ENCODE measurements around the gene CEP350.
A peak's percentile ranks its signal among the peaks of the same experiment; 100 is the strongest.

The CEP350 gene

GRCh38 chr1:180041582-180041981 lies 87.0 kb downstream of the CEP350 start:
- TF ChIP-seq CTCF (IDR thresholded peaks at IDR 0.05), result no peak

GRCh38 chr1:180042988-180043622 lies 88.5 kb downstream of the CEP350 start:
- no peaks in the 10 kb centered on the region for H3K4me1 ChIP-seq (ENCODE audit: control insufficient read depth in 1 of 2, insufficient read depth in 1 of 2, low read depth in 1 of 2, low read length in 1 of 2)
- peaks cover 68% of the 10 kb centered on the region for H3K36me3 ChIP-seq
- H3K4me3 ChIP-seq (ENCODE audit: low read depth in 1 of 2, low read length in 1 of 2), result no peak overlapping the region
- no peaks in the 10 kb centered on the region for H3K9me3 ChIP-seq
- no peaks in the 10 kb centered on the region for H3K27me3 ChIP-seq
- TF ChIP-seq CTCF (IDR thresholded peaks at IDR 0.05), result no peak
- no peak overlapping the region for H3K27ac ChIP-seq

More at GRCh38 chr1:180041582-180041981, 87.0 kb downstream of the CEP350 start:
- H3K9me3 ChIP-seq, result no peaks in the 10 kb centered on the region
- peak overlapping the region; percentile 26 for H3K27ac ChIP-seq
- H3K36me3 ChIP-seq, result peaks cover 70% of the 10 kb centered on the region
- H3K4me1 ChIP-seq (ENCODE audit: control insufficient read depth in 1 of 2, insufficient read depth in 1 of 2, low read depth in 1 of 2, low read length in 1 of 2), result no peaks in the 10 kb centered on the region
- H3K4me3 ChIP-seq (ENCODE audit: low read depth in 1 of 2, low read length in 1 of 2), result no peak overlapping the region
- no peaks in the 10 kb centered on the region for H3K27me3 ChIP-seq

GRCh38 chr1:180043785-180044184 lies 89.2 kb downstream of the CEP350 start:
- no peak overlapping the region for H3K4me3 ChIP-seq (ENCODE audit: low read depth in 1 of 2, low read length in 1 of 2)
- no peaks in the 10 kb centered on the region for H3K27me3 ChIP-seq
- H3K9me3 ChIP-seq, result no peaks in the 10 kb centered on the region
- H3K36me3 ChIP-seq, result peaks cover 72% of the 10 kb centered on the region
- no peak overlapping the region for H3K27ac ChIP-seq
- TF ChIP-seq CTCF (IDR thresholded peaks at IDR 0.05), result no peak
- H3K4me1 ChIP-seq (ENCODE audit: control insufficient read depth in 1 of 2, insufficient read depth in 1 of 2, low read depth in 1 of 2, low read length in 1 of 2), result no peaks in the 10 kb centered on the region

- TF ChIP-seq CTCF (IDR thresholded peaks at IDR 0.05), result no peak
- H3K36me3 ChIP-seq, result peaks cover 89% of the 10 kb centered on the region
- H3K27me3 ChIP-seq, result no peaks in the 10 kb centered on the region
- no peak overlapping the region for H3K4me3 ChIP-seq (ENCODE audit: low read depth in 1 of 2, low read length in 1 of 2)
- no peaks in the 10 kb centered on the region for H3K9me3 ChIP-seq
- no peaks in the 10 kb centered on the region for H3K4me1 ChIP-seq (ENCODE audit: control insufficient read depth in 1 of 2, insufficient read depth in 1 of 2, low read depth in 1 of 2, low read length in 1 of 2)
- H3K27ac ChIP-seq, result no peak overlapping the region
Measured at GRCh38 chr1:180046674-180047073, 92.1 kb downstream of the CEP350 start.

- H3K36me3 ChIP-seq, result peaks cover 73% of the 10 kb centered on the region
- H3K4me1 ChIP-seq (ENCODE audit: control insufficient read depth in 1 of 2, insufficient read depth in 1 of 2, low read depth in 1 of 2, low read length in 1 of 2), result peaks cover 11 to 12% of the 10 kb centered on the region in 2 experiments
- no peak overlapping the region for H3K4me3 ChIP-seq (ENCODE audit: low read depth in 1 of 2, low read length in 1 of 2)
- H3K27me3 ChIP-seq, result no peaks in the 10 kb centered on the region
- TF ChIP-seq CTCF (IDR thresholded peaks at IDR 0.05), result no peak
- no peaks in the 10 kb centered on the region for H3K9me3 ChIP-seq
- H3K27ac ChIP-seq, result peak overlapping the region; percentile 47
Measured at GRCh38 chr1:180053594-180054567, 99.3 kb downstream of the CEP350 start.
